Neutrophil (primary cell): ENCODE results near the gene RPS6KA2.

ENCODE experiments used
- H3K27ac ChIP-seq: fragments of 200-600 bp; sonication (generic); 2 replicates; pipeline ENCODE4 v1.5.1; 2016; ENCODE audit warnings: mild to moderate bottlenecking, moderate library complexity
- H3K27me3 ChIP-seq: fragments of 200-600 bp; sonication (generic); 2 replicates; pipeline ENCODE4 v1.6.0; 2016; ENCODE audit warnings: mild to moderate bottlenecking
- H3K36me3 ChIP-seq: fragments of 200-600 bp; sonication (generic); 2 replicates; pipeline ENCODE4 v1.5.1; 2017
- H3K4me1 ChIP-seq, 2 experiments: fragments of 200-600 bp in 1 of 2; sonication (generic) in 1 of 2; 1 replicate in 1 of 2; 2 replicates in 1 of 2; pipeline versions ENCODE4 v1.5.1 to v1.6.1; 2013 to 2016; ENCODE audit warnings: low read depth in 1 of 2, low read length in 1 of 2, mild to moderate bottlenecking in 1 of 2, moderate library complexity in 1 of 2; ENCODE audit not compliant: control insufficient read depth in 1 of 2, insufficient read depth in 1 of 2
- H3K4me3 ChIP-seq, 2 experiments: fragments of 200-600 bp in 1 of 2; sonication (generic) in 1 of 2; 1 replicate in 1 of 2; 2 replicates in 1 of 2; pipeline ENCODE4 v1.5.1; 2013 to 2016; ENCODE audit warnings: low read depth in 1 of 2, low read length in 1 of 2, mild to moderate bottlenecking in 1 of 2, moderate library complexity in 1 of 2
- H3K9me3 ChIP-seq: fragments of 200-600 bp; sonication (generic); 2 replicates; pipeline ENCODE4 v1.5.1; 2016
- CTCF ChIP-seq: fragments of 200-600 bp; sonication (generic); IDR thresholded peaks from 2 replicates; pipeline ENCODE4 v1.5.1; 2016; ENCODE audit warnings: antibody characterized with exemption

Gene RPS6KA2

DNA sequence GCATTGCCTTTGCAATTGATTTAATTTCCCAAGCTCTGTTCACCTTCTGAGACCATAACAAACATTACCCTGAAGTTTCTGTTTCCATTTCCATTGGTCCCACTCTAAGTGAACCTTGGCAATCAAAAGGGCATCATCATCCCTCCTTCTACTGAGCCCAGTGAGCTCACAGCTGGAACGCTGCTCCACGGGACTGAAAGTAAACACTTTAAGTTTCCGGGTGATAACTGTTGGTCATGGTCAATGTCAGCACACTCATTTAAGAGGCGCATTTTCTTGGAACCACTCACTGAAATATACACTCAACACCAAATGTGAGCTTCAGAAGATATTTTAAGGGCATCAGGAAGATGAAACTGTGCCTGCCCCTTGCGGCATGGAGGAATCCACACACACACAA is 37.1 kb upstream of the RPS6KA2 start:
- Histone ChIP-seq H3K4me3 (no peak overlapping the region), H3K4me1 (peaks cover 9 to 23% of the 10 kb centered on the region in 2 experiments), H3K9me3 (no peaks in the 10 kb centered on the region), H3K27me3 (no peaks in the 10 kb centered on the region), H3K36me3 (no peaks in the 10 kb centered on the region), H3K27ac (peak overlapping the region; percentile 55)
- TF ChIP-seq CTCF = no peak

- no peaks in the 10 kb centered on the region for H3K36me3 ChIP-seq
These were observed 36.5 kb upstream of the RPS6KA2 start for GRCh38 chr6:166663568-166663967.

DNA sequence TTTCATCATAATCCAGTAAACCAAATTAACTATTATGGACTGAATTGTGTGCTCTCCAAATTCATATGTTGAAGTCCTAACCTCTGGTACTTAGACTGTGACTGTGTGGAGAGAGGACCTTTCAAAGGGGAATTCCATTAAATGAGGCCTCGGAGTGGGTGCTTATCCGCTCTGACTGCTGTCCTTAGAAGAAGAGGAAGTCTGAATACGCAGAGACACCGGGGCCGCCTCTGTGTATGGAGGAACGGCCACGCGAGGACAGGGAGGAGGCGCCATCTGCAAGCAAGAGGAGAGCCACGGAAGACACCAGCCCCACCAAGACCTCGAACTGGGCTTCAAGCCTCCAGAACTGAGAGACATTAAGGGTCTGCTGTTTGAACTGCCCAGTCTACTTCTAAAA is 35.6 kb upstream of the RPS6KA2 start:
- H3K4me3 ChIP-seq = peak overlapping the region in 1 of 2 experiments; percentile 7
- no peak for TF ChIP-seq CTCF
- H3K4me1 ChIP-seq = peaks cover 13 to 31% of the 10 kb centered on the region in 2 experiments
- no peaks in the 10 kb centered on the region for H3K27me3 ChIP-seq
- H3K9me3 ChIP-seq = no peaks in the 10 kb centered on the region
- peak overlapping the region; percentile 55 for H3K27ac ChIP-seq
- no peaks in the 10 kb centered on the region for H3K36me3 ChIP-seq

More at GRCh38 chr6:166663568-166663967, 36.5 kb upstream of the RPS6KA2 start:
- Histone ChIP-seq H3K27me3 (no peaks in the 10 kb centered on the region), H3K27ac (peak overlapping the region; percentile 55), H3K4me3 (peak overlapping the region in 1 of 2 experiments; percentile 7), H3K4me1 (peaks cover 9 to 23% of the 10 kb centered on the region in 2 experiments), H3K9me3 (no peaks in the 10 kb centered on the region)
- TF ChIP-seq CTCF = no peak

GRCh38 chr6:166661327-166662085 is 34.5 kb upstream of the RPS6KA2 start:
- Histone ChIP-seq H3K36me3 (no peaks in the 10 kb centered on the region), H3K4me3 (no peak overlapping the region), H3K4me1 (peaks cover 22 to 43% of the 10 kb centered on the region in 2 experiments), H3K27me3 (no peaks in the 10 kb centered on the region), H3K27ac (no peak overlapping the region), H3K9me3 (no peaks in the 10 kb centered on the region)
- TF ChIP-seq CTCF = no peak

DNA sequence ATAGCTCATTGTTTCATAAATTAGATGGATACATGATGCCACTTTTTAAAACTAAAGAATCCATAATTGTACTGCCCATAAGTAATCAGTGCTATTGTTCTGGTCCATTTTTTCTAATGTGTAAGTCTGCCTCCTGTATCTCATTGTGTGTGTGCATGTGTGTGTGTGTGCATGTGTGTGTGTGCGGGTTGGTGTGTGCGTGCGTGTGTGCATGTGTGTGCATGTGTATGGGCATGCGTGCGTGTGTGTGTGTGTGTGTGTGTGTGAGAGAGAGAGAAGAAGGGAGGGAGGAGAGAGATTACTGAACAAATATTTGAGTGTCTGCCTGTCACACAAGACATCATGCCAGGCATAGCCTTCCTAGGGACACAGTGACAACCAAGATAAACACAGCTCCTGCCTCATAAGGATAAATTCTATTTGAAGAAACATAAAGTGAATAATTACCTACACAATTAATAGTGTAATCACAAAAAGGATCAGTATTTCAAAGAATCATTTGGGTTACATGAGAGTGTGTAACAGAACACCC is 33.2 kb upstream of the RPS6KA2 start:
- no peak for TF ChIP-seq CTCF

More for the DNA sequence above, 33.2 kb upstream of the RPS6KA2 start:
- H3K36me3 ChIP-seq = no peaks in the 10 kb centered on the region
- no peak overlapping the region for H3K4me3 ChIP-seq
- H3K9me3 ChIP-seq = no peaks in the 10 kb centered on the region
- no peaks in the 10 kb centered on the region for H3K27me3 ChIP-seq
- peaks cover 22 to 44% of the 10 kb centered on the region in 2 experiments for H3K4me1 ChIP-seq
- no peak overlapping the region for H3K27ac ChIP-seq
